Measurements from ENCODE around the gene AXDND1. TPM values are rescaled to one million over a fixed set of nuclear protein-coding genes. Genes with fewer than 3 reads are reported as not detected.

Gene AXDND1
- total RNA-seq, 4 donors from 2014 or later: not detected

- in situ Hi-C loops (cut with MboI; ENCODE audit: low sequenced_read_pairs in 4 of 4): no loop called here
- no peak for DNase-seq
- Histone ChIP-seq H3K36me3 (no peaks in the 10 kb centered on the region), H3K4me1 (no peaks in the 10 kb centered on the region), H3K4me3 (no peak overlapping the region), H3K27me3 (no peaks in the 10 kb centered on the region), H3K27ac (no peak overlapping the region), H3K9me3 (no peaks in the 10 kb centered on the region)
- no peak for ATAC-seq
- intact Hi-C loops (cut with DNase I; ENCODE audit: low total_unique reads): no loop called here
- TF ChIP-seq CTCF (IDR thresholded peaks at IDR 0.05 in 4 of 5, conservative IDR thresholded peaks at IDR 0.05 in 1 of 5) (no peak), POLR2A (IDR thresholded peaks at IDR 0.05) (no peak)
Measured at GRCh38 chr1:179598631-179599030, 232.9 kb downstream of the AXDND1 start.

GRCh38 chr1:179599623-179600249, 234.0 kb downstream of the AXDND1 start:
- ATAC-seq (no peak), DNase-seq (no peak)
- no peak for TF ChIP-seq POLR2A (IDR thresholded peaks at IDR 0.05)
- TF ChIP-seq CTCF (IDR thresholded peaks at IDR 0.05 in 4 of 5, conservative IDR thresholded peaks at IDR 0.05 in 1 of 5): no peak
- Histone ChIP-seq H3K4me3 (no peak overlapping the region), H3K27me3 (no peaks in the 10 kb centered on the region), H3K9me3 (no peaks in the 10 kb centered on the region), H3K27ac (no peak overlapping the region), H3K4me1 (no peaks in the 10 kb centered on the region), H3K36me3 (no peaks in the 10 kb centered on the region)
- in situ Hi-C loops (cut with MboI; ENCODE audit: low sequenced_read_pairs in 4 of 4) (no loop called here), intact Hi-C loops (cut with DNase I; ENCODE audit: low total_unique reads) (no loop called here)

GRCh38 chr1:179601093-179601492, 235.3 kb downstream of the AXDND1 start:
- Histone ChIP-seq H3K4me1 (no peaks in the 10 kb centered on the region), H3K27me3 (no peaks in the 10 kb centered on the region), H3K36me3 (no peaks in the 10 kb centered on the region), H3K4me3 (no peak overlapping the region), H3K9me3 (no peaks in the 10 kb centered on the region), H3K27ac (no peak overlapping the region)
- no peak for DNase-seq
- TF ChIP-seq POLR2A (IDR thresholded peaks at IDR 0.05) (no peak), CTCF (IDR thresholded peaks at IDR 0.05 in 4 of 5, conservative IDR thresholded peaks at IDR 0.05 in 1 of 5) (no peak)
- intact Hi-C loops (cut with DNase I; ENCODE audit: low total_unique reads): no loop called here
- no peak for ATAC-seq
- in situ Hi-C loops (cut with MboI; ENCODE audit: low sequenced_read_pairs in 4 of 4): no loop called here

Other genes with a start within 250 kb of the AXDND1 start
- gene ABL2, start 136.3 kb upstream of the AXDND1 start, total RNA-seq: 1 to 10 TPM; 4.4 to 9.3 (median 5.8) TPM
- 10 to 100 TPM in 1 of 4 donors, 1 to 10 TPM in 3; 5.2 to 11.7 (median 6.4) TPM for gene SOAT1, start 72.2 kb upstream of the AXDND1 start, total RNA-seq
- not detected for gene NPHS2, start 210.0 kb downstream of the AXDND1 start, total RNA-seq
- gene TDRD5, start 225.9 kb downstream of the AXDND1 start, total RNA-seq: not detected

Measured in gastrocnemius medialis (tissue), 4 donors.